NCI-H187 treated with DMSO at 0.1 percent for 48 hours (cell line): Measurements from ENCODE around the gene PIGT.

ENCODE experiments used
- DNase-seq: peaks from one replicate; lab custom pipeline; 2025; lab: John Stamatoyannopoulos, UW

PIGT gene

GRCh38 chr20:45415822-45416637 is at the start of gene PIGT:
Gene PIGT, plus strand, starts transcription at chr20:45416141. Its CDS starts 16 bp downstream, at chr20:45416157.
- DNase-seq: peak; percentile 32

DNA sequence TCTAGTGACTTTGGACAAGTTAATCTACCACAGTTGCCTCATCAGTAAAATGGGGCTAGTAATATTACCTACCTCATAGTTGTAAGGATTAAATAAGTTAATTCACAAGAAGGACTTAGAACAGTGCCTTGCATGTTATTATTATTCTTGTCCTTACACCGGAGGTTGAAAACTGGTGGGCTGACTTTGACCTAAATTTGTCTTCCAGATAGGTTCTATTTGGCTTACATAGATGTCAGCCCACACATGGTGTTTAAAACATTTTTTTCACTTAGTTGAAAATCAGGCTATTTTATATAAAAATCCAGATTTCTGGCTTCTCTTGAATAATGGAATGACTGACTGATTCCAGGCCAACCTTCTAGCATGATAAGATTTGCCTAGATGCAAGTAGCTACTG is 49.7 kb upstream of the PIGT start:
- no peak for DNase-seq

DNA sequence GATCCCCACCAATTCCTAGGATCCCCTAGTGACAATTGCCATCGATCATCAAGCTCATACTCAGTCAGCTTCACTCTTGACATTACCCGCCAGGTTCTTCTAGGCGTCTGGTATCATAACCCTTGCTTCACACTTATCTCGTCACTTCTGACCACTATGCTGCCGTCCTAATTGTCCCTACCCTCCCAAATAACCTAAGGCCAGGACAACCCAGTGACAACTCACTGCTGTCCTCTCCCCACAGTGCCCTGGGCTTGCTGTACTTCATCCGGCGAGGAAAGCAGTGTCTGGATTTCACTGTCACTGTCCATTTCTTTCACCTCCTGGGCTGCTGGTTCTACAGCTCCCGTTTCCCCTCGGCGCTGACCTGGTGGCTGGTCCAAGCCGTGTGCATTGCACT is 49.3 kb upstream of the PIGT start:
- DNase-seq: no peak

GRCh38 chr20:45367126-45367525 is 48.8 kb upstream of the PIGT start:
- no peak for DNase-seq

- no peak for DNase-seq
These were observed 47.5 kb upstream of the PIGT start for GRCh38 chr20:45368221-45368980.

DNA sequence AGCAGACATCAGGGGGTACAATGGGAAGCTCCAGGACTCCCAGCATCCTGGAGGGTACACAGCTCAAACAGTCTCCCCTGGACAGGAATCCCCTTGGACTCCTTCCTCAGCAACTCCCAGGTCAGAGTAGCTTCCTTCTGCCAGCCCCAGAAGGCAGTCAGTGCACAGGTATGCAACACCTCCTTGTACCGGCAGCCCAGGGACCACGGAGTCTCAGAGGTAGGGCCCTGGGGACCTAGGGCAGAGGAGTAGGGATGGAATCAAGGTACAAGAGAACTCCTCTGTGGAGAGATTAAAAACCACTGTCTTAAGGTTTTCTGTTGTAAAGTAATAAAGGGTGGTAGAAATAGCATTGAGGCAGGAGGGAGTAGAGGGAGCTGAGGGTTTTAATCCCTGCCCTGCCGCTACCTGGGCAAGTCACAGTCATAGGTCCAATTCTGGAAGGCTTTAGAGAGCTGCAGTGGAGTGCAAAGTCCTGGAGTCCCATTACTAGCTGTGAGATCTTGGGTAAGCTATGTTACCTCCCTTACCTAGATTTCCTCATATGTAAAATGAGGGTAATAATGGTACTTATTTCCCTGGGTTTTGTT is 45.3 kb upstream of the PIGT start:
- DNase-seq: no peak

GRCh38 chr20:45372241-45372640 is 43.7 kb upstream of the PIGT start:
- DNase-seq: no peak

- DNase-seq: no peak
These were observed 43.1 kb upstream of the PIGT start for GRCh38 chr20:45372646-45373352.

- no peak for DNase-seq
These were observed 42.4 kb upstream of the PIGT start for GRCh38 chr20:45373353-45374100.

DNA sequence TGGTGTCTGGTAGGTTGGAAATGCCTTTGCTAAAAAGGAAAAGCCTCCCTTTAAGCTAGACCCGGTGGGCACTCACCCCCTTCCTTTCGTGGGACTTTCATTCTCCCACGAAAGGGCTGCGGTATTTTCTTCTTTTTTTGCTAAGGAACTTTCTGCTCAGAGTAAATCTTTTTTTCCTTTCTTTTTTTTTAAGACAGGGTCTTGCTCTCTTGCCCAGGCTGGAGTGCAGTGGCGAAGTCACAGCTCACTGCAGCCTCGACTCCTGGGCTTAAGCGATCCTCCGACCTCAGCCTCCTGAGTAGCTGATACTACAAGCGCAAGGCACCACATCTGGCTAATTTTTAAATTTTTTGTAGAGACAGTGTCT is 41.9 kb upstream of the PIGT start:
- DNase-seq: no peak

DNA sequence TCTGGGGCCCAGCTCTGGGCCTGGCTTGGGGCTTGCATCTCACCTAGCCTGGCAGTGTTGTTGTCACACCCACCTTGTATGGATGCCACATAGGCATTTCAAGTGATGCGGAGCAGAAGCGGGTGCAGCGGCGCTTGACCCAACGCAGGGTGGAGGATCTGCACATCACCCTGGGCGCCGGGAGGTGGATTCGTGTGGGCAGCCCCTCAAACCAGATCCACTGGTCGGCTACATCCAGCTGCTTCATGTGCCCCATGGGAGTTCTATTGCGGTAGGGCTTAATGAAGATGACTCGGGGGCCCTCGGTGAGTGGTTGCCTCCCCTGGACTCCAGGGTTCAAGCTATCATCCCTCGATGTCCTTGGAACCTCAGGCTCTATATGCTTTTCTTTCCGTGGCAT is 41.0 kb upstream of the PIGT start:
- no peak for DNase-seq

- peak; percentile 44 for DNase-seq
These were observed 38.7 kb upstream of the PIGT start for GRCh38 chr20:45377269-45377668.

DNA sequence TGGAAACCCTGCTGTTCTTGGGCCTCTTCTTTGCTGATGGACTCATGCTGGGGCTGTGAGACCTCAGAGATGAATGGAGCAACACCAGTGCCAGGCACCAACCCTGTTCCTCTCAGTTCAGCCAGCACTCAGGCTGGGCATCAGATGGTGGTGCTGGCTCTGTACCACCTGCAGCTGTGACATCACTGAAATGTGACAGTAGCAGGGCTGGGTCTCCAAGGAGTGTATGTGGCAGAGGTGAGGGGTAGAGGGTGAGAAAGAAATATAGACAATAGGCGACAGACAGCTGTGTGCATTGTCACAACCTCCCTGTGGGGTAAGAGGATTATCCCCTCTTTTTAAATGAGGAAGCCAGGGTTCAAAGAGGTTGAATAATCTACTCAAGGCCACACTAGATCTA is 37.8 kb upstream of the PIGT start, which contains the start of gene TP53TG5:
Gene TP53TG5, minus strand, starts transcription at position 135 of the 400 bp plus-strand sequence. Its CDS starts 89 bp downstream, at position 46.
- no peak for DNase-seq

DNA sequence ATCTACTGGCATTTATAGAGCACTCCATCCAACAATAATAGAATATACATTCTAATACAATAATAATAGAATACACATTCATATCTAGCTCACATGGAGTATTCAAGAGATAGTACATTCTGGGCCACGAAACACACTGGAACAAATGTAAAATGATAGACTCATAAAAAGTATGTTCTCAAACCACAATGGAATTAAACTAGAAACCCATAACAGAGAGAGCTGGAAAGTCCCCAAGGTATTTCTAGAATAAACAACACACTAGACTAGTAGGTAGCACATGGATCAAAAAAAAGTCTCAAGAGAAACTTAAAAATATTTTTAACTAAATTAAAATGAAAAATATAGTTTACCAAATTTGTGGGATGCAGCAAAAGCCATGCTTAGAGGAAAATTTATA is 28.7 kb upstream of the PIGT start:
- DNase-seq: no peak

- no peak for DNase-seq
These were observed 25.0 kb upstream of the PIGT start for GRCh38 chr20:45390931-45391330.

- DNase-seq: no peak
These were observed 24.4 kb upstream of the PIGT start for GRCh38 chr20:45391559-45391958.

DNA sequence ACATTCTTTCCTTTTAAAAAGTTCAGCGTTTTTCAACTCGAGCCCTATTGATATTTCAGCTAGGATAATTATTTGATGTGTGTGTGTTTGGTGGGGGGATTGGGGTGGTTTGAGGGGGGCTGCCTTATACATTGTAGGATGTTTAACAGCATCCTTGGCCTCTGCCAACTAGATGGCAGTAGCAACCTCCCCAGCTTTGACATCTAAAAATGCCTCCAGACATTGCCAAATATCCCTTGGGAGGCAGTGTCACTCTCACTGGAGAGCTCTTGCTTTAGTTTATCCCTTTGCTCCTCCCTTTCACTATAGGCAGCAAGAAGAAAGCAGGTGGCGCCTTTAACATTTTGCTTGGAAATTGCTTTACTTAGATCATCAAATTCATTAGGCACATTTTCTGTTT is 23.2 kb upstream of the PIGT start:
- no peak for DNase-seq

DNA sequence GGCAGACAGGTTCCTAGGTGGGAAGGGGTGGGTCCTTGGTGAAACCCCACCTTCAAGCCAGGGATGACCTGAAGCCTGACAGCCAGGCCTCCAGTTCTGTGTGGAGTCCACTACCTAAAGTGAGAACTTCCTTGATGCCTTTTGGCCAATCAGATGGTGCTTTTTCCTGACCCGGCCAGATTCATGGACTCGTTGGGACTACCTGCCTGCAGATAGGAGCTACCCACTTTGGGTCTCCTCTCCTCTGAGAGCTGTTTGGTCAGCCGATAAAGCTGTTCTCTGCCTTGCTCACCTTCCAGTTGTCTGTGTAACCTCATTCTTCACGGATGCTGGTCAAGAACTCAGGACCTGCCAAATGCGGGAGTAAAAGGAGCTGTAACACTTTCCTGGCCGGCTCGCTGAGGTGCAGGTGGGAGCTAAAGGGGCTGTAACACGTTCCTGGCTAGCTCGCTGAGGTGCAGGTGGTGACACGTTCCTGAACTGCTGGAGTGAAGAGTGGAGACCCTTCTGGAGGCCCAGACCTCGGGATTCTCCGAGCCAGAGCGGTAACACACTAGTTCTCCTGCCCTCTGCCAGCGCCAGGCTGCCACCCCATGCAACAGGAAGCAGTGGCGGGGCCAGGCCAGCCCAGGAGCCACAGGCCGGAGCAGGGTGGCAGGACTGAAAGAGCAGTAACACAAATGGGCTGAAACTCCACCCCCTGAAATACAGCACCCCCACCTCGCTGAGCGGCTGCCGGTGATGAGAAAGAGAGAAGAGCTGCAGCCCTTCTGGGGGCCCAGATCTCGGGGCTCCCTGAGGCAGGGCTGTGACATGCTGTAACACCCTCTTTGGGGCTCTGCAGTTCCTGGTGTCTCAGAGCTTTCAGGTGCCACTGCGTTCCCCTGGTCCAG is 21.5 kb upstream of the PIGT start:
- no peak for DNase-seq

DNA sequence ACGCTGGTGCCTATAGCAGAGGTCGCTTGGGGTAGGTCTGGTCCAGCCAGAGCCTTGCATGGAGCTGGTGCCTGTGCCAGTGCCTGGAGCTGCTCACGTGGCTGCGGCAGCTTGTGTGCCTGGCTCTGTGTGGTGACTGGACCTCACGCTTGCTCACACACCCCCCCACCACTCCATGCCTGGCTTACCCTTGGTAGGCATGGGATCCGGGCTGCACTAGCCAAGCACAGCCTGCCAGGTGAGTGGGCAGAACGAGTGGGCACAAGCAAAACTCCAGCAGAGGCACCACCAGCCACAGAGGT is 20.9 kb upstream of the PIGT start:
- no peak for DNase-seq

DNA sequence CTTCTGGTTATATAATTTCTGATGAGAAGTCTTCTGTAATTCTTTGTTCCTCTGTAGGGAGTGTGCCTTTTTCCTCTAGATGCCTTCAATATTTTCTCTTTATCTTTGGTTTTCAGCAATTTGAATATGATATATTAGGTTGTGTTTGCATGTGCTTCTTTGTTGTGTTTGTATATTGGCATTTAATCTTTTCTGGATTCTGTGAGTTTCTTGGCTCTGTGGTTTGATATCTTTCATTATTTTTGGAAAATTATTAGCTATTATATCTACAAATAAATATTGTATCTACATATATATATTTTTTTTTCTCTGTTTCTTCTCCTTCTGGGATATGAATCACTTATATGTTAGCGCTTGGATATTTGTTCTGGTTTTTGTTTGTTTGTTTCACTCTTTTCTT is 16.9 kb upstream of the PIGT start:
- no peak for DNase-seq
